Caco-2 (cell line): ENCODE data around the gene CDC42. TPM values are rescaled to one million over a fixed set of nuclear protein-coding genes. Genes with fewer than 3 reads are reported as not detected.

Experiments used
- BruUV-seq: library from RNA; stranded (reverse); fragments of 400-500 nt; replicated peaks from 2 replicates; lab custom pipeline; 2021; lab: Mats Ljungman, UMichigan
- CTCF ChIA-PET: fragments of 300-600 bp; sonication (Branson Sonifier 250); formaldehyde crosslinking; loops from one replicate; lab custom pipeline; 2022; ENCODE audit warnings: antibody characterized with exemption; lab: Charles Lee
- POLR2A ChIA-PET: fragments of 300-600 bp; sonication (Branson Sonifier 250); formaldehyde crosslinking; loops from one replicate; lab custom pipeline; 2022; ENCODE audit warnings: antibody characterized with exemption; lab: Charles Lee
- DNase-seq, 2 experiments: peaks; one replicate each; pipeline versions ENCODE4 v3.0.0 to v3.0.0-alpha.2; 2020 to 2022
- H3K27me3 ChIP-seq: replicated peaks from 2 replicates; pipeline ENCODE4 v1.6.0; 2011; ENCODE audit warnings: low read length; ENCODE audit not compliant: control insufficient read depth, insufficient read depth
- H3K36me3 ChIP-seq: 2 replicates; pipeline ENCODE4 v1.5.1; 2011; ENCODE audit warnings: low read length; ENCODE audit not compliant: control insufficient read depth, insufficient read depth
- H3K4me1 ChIP-seq: fragments of 250-450 bp; sonication (Bioruptor Pico); 2 replicates; pipeline ENCODE4 v1.5.1; 2020; ENCODE audit warnings: mild to moderate bottlenecking
- H3K4me3 ChIP-seq: 2 replicates; pipeline ENCODE4 v1.5.1; 2011; ENCODE audit warnings: low read depth, mild to moderate bottlenecking, control low read depth, low read length
- H3K9me3 ChIP-seq: fragments of 250-450 bp; sonication (Bioruptor Pico); 2 replicates; pipeline ENCODE4 v1.5.1; 2020; ENCODE audit warnings: mild to moderate bottlenecking, moderate library complexity
- H3K27ac Mint-ChIP-seq: one replicate; pipeline ENCODE4 v1.8.0; 2022; ENCODE audit warnings: mixed read lengths; ENCODE audit not compliant: unreplicated experiment
- H3K27me3 Mint-ChIP-seq: one replicate; pipeline ENCODE4 v1.8.0; 2022; ENCODE audit warnings: mixed read lengths; ENCODE audit not compliant: insufficient read depth, unreplicated experiment
- H3K36me3 Mint-ChIP-seq: one replicate; pipeline ENCODE4 v1.8.0; 2022; ENCODE audit warnings: mild to moderate bottlenecking, mixed read lengths; ENCODE audit not compliant: insufficient read depth, unreplicated experiment
- H3K4me1 Mint-ChIP-seq: one replicate; pipeline ENCODE4 v1.8.0; 2022; ENCODE audit warnings: low read depth, mixed read lengths; ENCODE audit not compliant: unreplicated experiment
- H3K4me3 Mint-ChIP-seq: one replicate; pipeline ENCODE4 v1.8.0; 2022; ENCODE audit warnings: mild to moderate bottlenecking, moderate library complexity, mixed read lengths; ENCODE audit not compliant: unreplicated experiment
- H3K9me3 Mint-ChIP-seq: one replicate; pipeline ENCODE4 v1.8.0; 2022; ENCODE audit warnings: mixed read lengths; ENCODE audit not compliant: unreplicated experiment
- intact Hi-C: fragments of 100-400 bp; cut with micrococcal nuclease; formaldehyde crosslinking; loops from one replicate; pipeline ENCODE4 v1.10.0; 2022; ENCODE audit not compliant: unreplicated experiment
- total RNA-seq: library from RNA; stranded (reverse); gene quantifications from 2 replicates; pipeline ENCODE4 v1.2.3, GENCODE V29; 2022
- TF ChIP-seq, protein P1 (sequence below), 2 experiments: fragments of 200-600 bp in 1 of 2; IDR thresholded peaks; 1 replicate in 1 of 2; 2 replicates in 1 of 2; pipeline versions ENCODE4 v1.5.1 to v1.8.0; 2011 to 2022; ENCODE audit warnings: antibody characterized with exemption in 1 of 2, control low read depth in 1 of 2, inconsistent platforms in 1 of 2, low read depth in 1 of 2, low read length in 1 of 2, mild to moderate bottlenecking in 1 of 2, moderate library complexity in 1 of 2; ENCODE audit not compliant: insufficient read depth in 1 of 2, severe bottlenecking in 1 of 2, unreplicated experiment in 1 of 2

CDC42 gene
- total RNA-seq, 1 experiment from 2014 or later, result 240 TPM

DNA sequence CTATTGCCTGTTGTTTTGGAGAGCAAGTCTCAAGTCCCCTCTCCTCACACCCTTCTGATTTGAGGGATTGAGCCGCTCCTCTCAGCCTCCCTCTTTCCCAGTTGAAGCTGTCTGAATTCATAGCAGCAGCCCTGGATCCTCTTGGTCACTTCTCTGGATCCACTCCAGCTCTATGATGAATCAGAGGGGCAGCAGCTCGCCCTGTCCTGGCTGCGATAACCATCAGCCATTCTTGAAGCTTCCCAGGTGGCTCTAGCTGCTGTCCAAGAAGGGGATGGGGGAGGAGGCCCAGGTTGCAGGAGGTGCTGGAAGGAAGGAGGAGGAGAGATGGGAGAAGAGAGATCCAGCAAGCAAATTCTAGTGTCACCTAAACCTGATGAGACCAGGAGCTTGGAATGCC, 59.1 kb downstream of the CDC42 start:
- no peak overlapping the region for H3K27ac Mint-ChIP-seq
- H3K27me3 Mint-ChIP-seq, result no peaks in the 10 kb centered on the region
- H3K36me3 Mint-ChIP-seq, result peaks cover 62% of the 10 kb centered on the region
- Histone ChIP-seq H3K9me3 (no peaks in the 10 kb centered on the region), H3K4me3 (no peak overlapping the region), H3K4me1 (no peaks in the 10 kb centered on the region), H3K36me3 (no peaks in the 10 kb centered on the region; the same call in 1 of the 2 replicates), H3K27me3 (no peaks in the 10 kb centered on the region)
- no TSS peak for BruUV-seq
- no peak overlapping the region for H3K4me3 Mint-ChIP-seq
- no peaks in the 10 kb centered on the region for H3K9me3 Mint-ChIP-seq
- intact Hi-C loops, result no loop called here
- H3K4me1 Mint-ChIP-seq, result no peaks in the 10 kb centered on the region
- CTCF ChIA-PET, result no interaction called here
- POLR2A ChIA-PET, result no interaction called here
- DNase-seq, result no peak
- TF ChIP-seq, protein P1, sequence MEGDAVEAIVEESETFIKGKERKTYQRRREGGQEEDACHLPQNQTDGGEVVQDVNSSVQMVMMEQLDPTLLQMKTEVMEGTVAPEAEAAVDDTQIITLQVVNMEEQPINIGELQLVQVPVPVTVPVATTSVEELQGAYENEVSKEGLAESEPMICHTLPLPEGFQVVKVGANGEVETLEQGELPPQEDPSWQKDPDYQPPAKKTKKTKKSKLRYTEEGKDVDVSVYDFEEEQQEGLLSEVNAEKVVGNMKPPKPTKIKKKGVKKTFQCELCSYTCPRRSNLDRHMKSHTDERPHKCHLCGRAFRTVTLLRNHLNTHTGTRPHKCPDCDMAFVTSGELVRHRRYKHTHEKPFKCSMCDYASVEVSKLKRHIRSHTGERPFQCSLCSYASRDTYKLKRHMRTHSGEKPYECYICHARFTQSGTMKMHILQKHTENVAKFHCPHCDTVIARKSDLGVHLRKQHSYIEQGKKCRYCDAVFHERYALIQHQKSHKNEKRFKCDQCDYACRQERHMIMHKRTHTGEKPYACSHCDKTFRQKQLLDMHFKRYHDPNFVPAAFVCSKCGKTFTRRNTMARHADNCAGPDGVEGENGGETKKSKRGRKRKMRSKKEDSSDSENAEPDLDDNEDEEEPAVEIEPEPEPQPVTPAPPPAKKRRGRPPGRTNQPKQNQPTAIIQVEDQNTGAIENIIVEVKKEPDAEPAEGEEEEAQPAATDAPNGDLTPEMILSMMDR (IDR thresholded peaks at IDR 0.05; ENCODE audit: insufficient read depth in 1 of 2, low read depth in 1 of 2, low read length in 1 of 2, severe bottlenecking in 1 of 2, unreplicated experiment in 1 of 2), result no peak

DNA sequence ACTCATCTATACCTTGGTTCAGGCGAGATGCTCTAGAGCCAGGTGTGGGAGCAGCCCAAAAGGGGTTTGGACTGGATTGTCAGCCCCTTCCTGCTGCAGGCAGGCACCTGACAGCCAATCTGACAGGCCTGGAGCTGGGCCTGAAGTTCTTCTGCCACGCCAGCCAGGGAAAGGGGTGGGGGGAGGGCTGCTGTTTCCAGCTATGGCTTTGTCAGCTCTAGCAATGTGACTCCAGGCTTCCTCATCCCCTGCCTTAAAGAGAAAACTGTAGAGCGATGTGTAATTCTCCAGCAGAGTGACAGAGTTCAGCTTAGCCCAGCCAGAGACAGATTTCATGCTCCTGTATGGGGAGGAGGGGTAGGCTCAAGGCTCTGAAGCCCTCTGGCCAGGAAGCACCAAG, 60.0 kb downstream of the CDC42 start:
- H3K4me1 ChIP-seq, result no peaks in the 10 kb centered on the region
- Mint-ChIP-seq H3K9me3 (no peaks in the 10 kb centered on the region), H3K4me3 (no peak overlapping the region), H3K27me3 (no peaks in the 10 kb centered on the region), H3K27ac (no peak overlapping the region), H3K36me3 (peaks cover 63% of the 10 kb centered on the region), H3K4me1 (no peaks in the 10 kb centered on the region)
- no peak overlapping the region for H3K4me3 ChIP-seq
- no peaks in the 10 kb centered on the region for H3K27me3 ChIP-seq
- no peaks in the 10 kb centered on the region; the same call in 1 of the 2 replicates for H3K36me3 ChIP-seq
- ChIA-PET CTCF (no interaction called here), POLR2A (no interaction called here)
- TF ChIP-seq, protein P1 (IDR thresholded peaks at IDR 0.05; ENCODE audit: insufficient read depth in 1 of 2, low read depth in 1 of 2, low read length in 1 of 2, severe bottlenecking in 1 of 2, unreplicated experiment in 1 of 2), result no peak
- DNase-seq, result no peak
- intact Hi-C loops, result no loop called here
- no peaks in the 10 kb centered on the region for H3K9me3 ChIP-seq
- no TSS peak for BruUV-seq

- no peaks in the 10 kb centered on the region for H3K27me3 ChIP-seq
- no TSS peak for BruUV-seq
- H3K4me1 ChIP-seq, result no peaks in the 10 kb centered on the region
- ChIA-PET CTCF (no interaction called here), POLR2A (no interaction called here)
- H3K36me3 ChIP-seq, result no peaks in the 10 kb centered on the region; the same call in none of the 2 replicates
- Mint-ChIP-seq H3K27ac (peak overlapping the region; percentile 1), H3K27me3 (no peaks in the 10 kb centered on the region), H3K36me3 (peaks cover 62% of the 10 kb centered on the region), H3K4me1 (no peaks in the 10 kb centered on the region), H3K4me3 (no peak overlapping the region), H3K9me3 (no peaks in the 10 kb centered on the region)
- TF ChIP-seq, protein P1 (IDR thresholded peaks at IDR 0.05; ENCODE audit: insufficient read depth in 1 of 2, low read depth in 1 of 2, low read length in 1 of 2, severe bottlenecking in 1 of 2, unreplicated experiment in 1 of 2), result no peak
- H3K9me3 ChIP-seq, result no peaks in the 10 kb centered on the region
- no peak for DNase-seq
- intact Hi-C loops, result no loop called here
- no peak overlapping the region for H3K4me3 ChIP-seq
These were observed 61.8 kb downstream of the CDC42 start for GRCh38 chr1:22114083-22115012.
